Measurements from ENCODE around the gene KLK13. TPM values are rescaled to one million over a fixed set of nuclear protein-coding genes. Genes with fewer than 3 reads are reported as not detected.

KLK13 gene
- total and polyA plus RNA-seq, 5 donors = 0.20 TPM; not detected in 4

- Histone ChIP-seq H3K27ac (ENCODE audit: low read length) (no peak overlapping the region), H3K9me3 (ENCODE audit: control insufficient read depth, low read length) (no peaks in the 10 kb centered on the region), H3K4me3 (ENCODE audit: low read length) (no peak overlapping the region), H3K27me3 (ENCODE audit: control insufficient read depth, insufficient read depth) (no peaks in the 10 kb centered on the region), H3K4me1 (ENCODE audit: control insufficient read depth, insufficient read depth, low read length) (peaks cover 3% of the 10 kb centered on the region)
- no peak for DNase-seq
- 51% methylated on average over 3 of the region's 3 CpGs for WGBS
- ATAC-seq = no peak
- intact Hi-C loops (cut with DNase I) = no loop called here
These were observed 35.7 kb upstream of the KLK13 start for GRCh38 chr19:51100601-51101000.

- Histone ChIP-seq H3K27ac (ENCODE audit: low read length) (no peak overlapping the region), H3K4me1 (ENCODE audit: control insufficient read depth, insufficient read depth, low read length) (peaks cover 3% of the 10 kb centered on the region), H3K27me3 (ENCODE audit: control insufficient read depth, insufficient read depth) (no peaks in the 10 kb centered on the region), H3K9me3 (ENCODE audit: control insufficient read depth, low read length) (no peaks in the 10 kb centered on the region), H3K4me3 (ENCODE audit: low read length) (peak overlapping the region; percentile 8)
- ATAC-seq (no peak), DNase-seq (no peak)
- intact Hi-C loops (cut with DNase I) = loop anchor here (5.0 to 10.0 kb wide), 4 partner anchors 77 to 174 kb away; partner anchors contain the start of gene KLK10 (in 1 of the 4)
- 47% methylated on average over 22 of the region's 22 CpGs for WGBS
These were observed 34.1 kb upstream of the KLK13 start for GRCh38 chr19:51099047-51099382.

GRCh38 chr19:51098365-51099046 is 33.6 kb upstream of the KLK13 start:
- H3K4me3 ChIP-seq (ENCODE audit: low read length) = peak overlapping the region; percentile 8
- peaks cover 3% of the 10 kb centered on the region for H3K4me1 ChIP-seq (ENCODE audit: control insufficient read depth, insufficient read depth, low read length)
- H3K27ac ChIP-seq (ENCODE audit: low read length) = no peak overlapping the region
- H3K9me3 ChIP-seq (ENCODE audit: control insufficient read depth, low read length) = no peaks in the 10 kb centered on the region
- no peaks in the 10 kb centered on the region for H3K27me3 ChIP-seq (ENCODE audit: control insufficient read depth, insufficient read depth)
- ATAC-seq (peak; percentile 78 to 79), DNase-seq (peak; percentile 79 to 91 (median 90))
- WGBS = 46% methylated on average over 78 of the region's 78 CpGs
- intact Hi-C loops (cut with DNase I) = loop anchor here (5.0 to 10.0 kb wide), 4 partner anchors 76 to 174 kb away; partner anchors contain the start of gene KLK10 (in 1 of the 4)

- no peak overlapping the region for H3K27ac ChIP-seq (ENCODE audit: low read length)
- H3K9me3 ChIP-seq (ENCODE audit: control insufficient read depth, low read length) = no peaks in the 10 kb centered on the region
- H3K4me3 ChIP-seq (ENCODE audit: low read length) = no peak overlapping the region
- intact Hi-C loops (cut with DNase I) = loop anchor here (5.0 to 10.0 kb wide), 4 partner anchors 75 to 173 kb away; partner anchors contain the start of gene KLK10 (in 1 of the 4)
- no peaks in the 10 kb centered on the region for H3K27me3 ChIP-seq (ENCODE audit: control insufficient read depth, insufficient read depth)
- ATAC-seq (no peak), DNase-seq (no peak)
- peaks cover 3% of the 10 kb centered on the region for H3K4me1 ChIP-seq (ENCODE audit: control insufficient read depth, insufficient read depth, low read length)
- WGBS = 87% methylated on average over 20 of the region's 20 CpGs
These were observed 32.9 kb upstream of the KLK13 start for GRCh38 chr19:51097796-51098195.

GRCh38 chr19:51097166-51097738 is 32.4 kb upstream of the KLK13 start:
- ATAC-seq = peak; percentile 28 to 43
- peaks cover under 1% of the 10 kb centered on the region for H3K4me1 ChIP-seq (ENCODE audit: control insufficient read depth, insufficient read depth, low read length)
- H3K9me3 ChIP-seq (ENCODE audit: control insufficient read depth, low read length) = no peaks in the 10 kb centered on the region
- WGBS = 14% methylated on average over 8 of the region's 8 CpGs
- no peaks in the 10 kb centered on the region for H3K27me3 ChIP-seq (ENCODE audit: control insufficient read depth, insufficient read depth)
- H3K27ac ChIP-seq (ENCODE audit: low read length) = no peak overlapping the region
- DNase-seq = peak; percentile 58 to 82 (median 80)
- intact Hi-C loops (cut with DNase I) = loop anchor here (5.0 to 10.0 kb wide), 4 partner anchors 75 to 172 kb away; partner anchors contain the start of gene KLK10 (in 1 of the 4)
- no peak overlapping the region for H3K4me3 ChIP-seq (ENCODE audit: low read length)

GRCh38 chr19:51096473-51097165 is 31.7 kb upstream of the KLK13 start:
- H3K9me3 ChIP-seq (ENCODE audit: control insufficient read depth, low read length) = no peaks in the 10 kb centered on the region
- WGBS = 80% methylated on average over 6 of the region's 6 CpGs
- intact Hi-C loops (cut with DNase I) = loop anchor here (5.0 to 10.0 kb wide), 4 partner anchors 74 to 172 kb away; partner anchors contain the start of gene KLK10 (in 1 of the 4)

GRCh38 chr19:51094696-51095279 is 29.9 kb upstream of the KLK13 start:
- Histone ChIP-seq H3K27me3 (ENCODE audit: control insufficient read depth, insufficient read depth) (no peaks in the 10 kb centered on the region), H3K4me3 (ENCODE audit: low read length) (no peak overlapping the region), H3K27ac (ENCODE audit: low read length) (no peak overlapping the region), H3K9me3 (ENCODE audit: control insufficient read depth, low read length) (no peaks in the 10 kb centered on the region), H3K4me1 (ENCODE audit: control insufficient read depth, insufficient read depth, low read length) (no peaks in the 10 kb centered on the region)
- DNase-seq (peak in 2 of 3 donors; percentile 60 to 73), ATAC-seq (no peak)
- WGBS = 20% methylated on average over 15 of the region's 15 CpGs
- intact Hi-C loops (cut with DNase I) = loop anchor here (5.0 to 10.0 kb wide), 5 partner anchors 67 to 170 kb away; partner anchors contain the start of genes KLK10 (in 1 of the 4) and KLK11 (in 1 of the 4)

More at GRCh38 chr19:51096473-51097165, 31.7 kb upstream of the KLK13 start:
- no peak for ATAC-seq
- no peak for DNase-seq
- H3K4me3 ChIP-seq (ENCODE audit: low read length) = no peak overlapping the region
- H3K4me1 ChIP-seq (ENCODE audit: control insufficient read depth, insufficient read depth, low read length) = no peaks in the 10 kb centered on the region
- no peaks in the 10 kb centered on the region for H3K27me3 ChIP-seq (ENCODE audit: control insufficient read depth, insufficient read depth)
- H3K27ac ChIP-seq (ENCODE audit: low read length) = no peak overlapping the region

GRCh38 chr19:51093510-51094345 is 28.8 kb upstream of the KLK13 start:
- H3K27ac ChIP-seq (ENCODE audit: low read length) = no peak overlapping the region
- no peak overlapping the region for H3K4me3 ChIP-seq (ENCODE audit: low read length)
- DNase-seq (no peak), ATAC-seq (no peak)
- H3K4me1 ChIP-seq (ENCODE audit: control insufficient read depth, insufficient read depth, low read length) = no peaks in the 10 kb centered on the region
- intact Hi-C loops (cut with DNase I) = loop anchor here in 3 of 4 donors (2.0 to 10.0 kb wide), 4 partner anchors 66 to 169 kb away; partner anchors contain the start of gene KLK11 (in 1 of the 3)
- WGBS = 75% methylated on average over 22 of the region's 22 CpGs
- no peaks in the 10 kb centered on the region for H3K27me3 ChIP-seq (ENCODE audit: control insufficient read depth, insufficient read depth)
- H3K9me3 ChIP-seq (ENCODE audit: control insufficient read depth, low read length) = no peaks in the 10 kb centered on the region

GRCh38 chr19:51093101-51093500 is 28.2 kb upstream of the KLK13 start:
- no peak overlapping the region for H3K4me3 ChIP-seq (ENCODE audit: low read length)
- H3K9me3 ChIP-seq (ENCODE audit: control insufficient read depth, low read length) = no peaks in the 10 kb centered on the region
- WGBS = 81% methylated on average over 8 of the region's 8 CpGs
- intact Hi-C loops (cut with DNase I) = loop anchor here in 3 of 4 donors (2.0 to 10.0 kb wide), 4 partner anchors 66 to 168 kb away; partner anchors contain the start of gene KLK11 (in 1 of the 3)
- no peaks in the 10 kb centered on the region for H3K4me1 ChIP-seq (ENCODE audit: control insufficient read depth, insufficient read depth, low read length)
- no peak for ATAC-seq
- H3K27me3 ChIP-seq (ENCODE audit: control insufficient read depth, insufficient read depth) = no peaks in the 10 kb centered on the region
- no peak for DNase-seq
- H3K27ac ChIP-seq (ENCODE audit: low read length) = no peak overlapping the region

Data from right cardiac atrium (tissue), 5 donors.